ACC112 (cell line): ENCODE measurements around the gene SUGCT.
"Not testable (repeated sequence)": the region's sequence is repeated elsewhere in the genome, so short reads cannot be mapped to it uniquely, and the experiment has no call there.

ENCODE experiments used
- H2AFZ ChIP-seq: fragments of 200-600 bp; sonication (generic); one replicate; pipeline ENCODE4 v1.6.0; 2017; ENCODE audit warnings: antibody characterized with exemption, low read length; ENCODE audit not compliant: unreplicated experiment
- H3K27ac ChIP-seq: fragments of 200-600 bp; sonication (generic); 2 replicates; pipeline ENCODE4 v1.5.1; 2014; ENCODE audit warnings: low read depth, mild to moderate bottlenecking, antibody characterized with exemption, low read length, moderate library complexity
- H3K27me3 ChIP-seq: fragments of 200-600 bp; sonication (generic); 2 replicates; pipeline ENCODE4 v1.6.1; 2014; ENCODE audit warnings: mild to moderate bottlenecking, antibody characterized with exemption, low read length, moderate library complexity, mixed read lengths; ENCODE audit not compliant: insufficient read depth
- H3K36me3 ChIP-seq: fragments of 200-600 bp; sonication (generic); 2 replicates; pipeline ENCODE4 v1.6.1; 2016; ENCODE audit warnings: mild to moderate bottlenecking, antibody characterized with exemption, low read length, moderate library complexity, mixed read lengths; ENCODE audit not compliant: insufficient read depth
- H3K4me1 ChIP-seq: fragments of 200-600 bp; sonication (generic); one replicate; pipeline ENCODE4 v1.6.1; 2016; ENCODE audit warnings: low read length, mixed read lengths; ENCODE audit not compliant: insufficient read depth, unreplicated experiment, control insufficient read depth
- H3K4me3 ChIP-seq: fragments of 200-600 bp; sonication (generic); 2 replicates; pipeline ENCODE4 v1.5.1; 2014; ENCODE audit warnings: mild to moderate bottlenecking, low read depth, low read length
- H3K79me2 ChIP-seq: fragments of 200-600 bp; sonication (generic); one replicate; pipeline ENCODE4 v1.6.0; 2016; ENCODE audit warnings: low read length; ENCODE audit not compliant: control insufficient read depth, unreplicated experiment, insufficient read depth

Gene SUGCT

DNA sequence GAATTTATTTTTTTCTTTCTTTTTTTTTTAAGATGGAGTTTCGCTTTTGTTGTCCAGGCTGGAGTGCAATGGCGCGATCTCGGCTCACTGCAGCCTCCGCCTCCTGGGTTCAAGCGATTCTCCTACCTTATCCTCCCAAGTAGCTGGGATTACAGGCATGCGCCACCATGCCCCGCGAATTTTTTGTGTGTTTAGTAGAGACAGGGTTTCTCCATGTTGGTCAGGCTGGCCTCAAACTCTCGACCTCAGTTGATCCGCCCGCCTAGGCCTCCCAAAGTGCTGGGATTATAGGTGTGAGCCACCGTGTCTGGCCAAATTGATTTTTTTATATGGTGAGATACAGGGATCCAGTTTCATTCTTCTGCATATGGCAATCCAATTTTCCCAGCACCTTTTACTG, 5.1 kb downstream of the SUGCT start:
- H3K4me3 ChIP-seq, H3K4me1 ChIP-seq, H3K36me3 ChIP-seq, H3K27me3 ChIP-seq, H3K79me2 ChIP-seq, H3K27ac ChIP-seq, H2AFZ ChIP-seq: not testable (repeated sequence)

DNA sequence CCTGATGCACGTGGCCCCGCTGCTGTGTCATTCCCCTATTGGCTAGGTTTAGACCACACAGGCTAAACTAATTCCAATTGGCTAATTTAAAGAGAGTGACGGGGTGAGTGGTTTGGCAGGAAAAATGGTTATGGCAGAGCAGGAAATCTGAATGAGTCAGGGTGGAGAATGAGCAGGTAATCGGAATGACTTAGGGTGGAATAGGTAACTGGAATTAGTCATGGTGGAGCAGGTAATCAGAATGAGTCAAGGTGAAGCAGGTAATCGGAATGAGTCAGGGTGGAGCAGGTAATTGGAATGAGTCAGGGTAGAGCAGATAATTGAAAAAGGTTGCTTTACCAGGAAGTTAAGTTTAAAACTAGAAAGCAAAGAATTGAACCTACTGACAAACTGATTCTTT, 7.1 kb downstream of the SUGCT start:
- H3K27me3 ChIP-seq, result not testable (repeated sequence)

DNA sequence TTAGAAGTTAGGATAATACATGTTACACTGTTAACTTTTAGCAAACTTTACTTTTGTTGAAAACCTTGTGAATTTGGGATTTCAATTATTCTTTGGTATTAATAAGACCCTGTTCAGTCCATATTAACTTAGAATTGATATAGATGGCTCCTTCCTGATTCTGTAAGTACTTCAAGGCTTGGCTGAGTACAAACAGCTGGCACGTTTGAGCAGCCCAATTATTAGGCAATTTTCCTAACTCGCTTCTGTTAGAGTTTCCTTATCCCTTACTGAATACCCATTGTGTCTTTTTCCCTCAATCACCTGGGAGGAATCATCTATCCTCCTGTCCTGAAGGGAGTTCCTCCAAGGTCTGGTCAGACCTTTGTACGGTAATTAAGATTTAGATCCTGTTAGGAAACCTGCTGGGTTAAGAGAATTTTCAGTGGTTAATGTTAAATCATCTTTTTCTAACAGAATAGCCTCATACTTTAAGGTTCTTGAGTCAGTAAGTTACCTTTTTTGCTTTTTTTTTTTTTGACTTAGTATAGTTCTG, 10.9 kb downstream of the SUGCT start:
- H3K36me3 ChIP-seq, H3K27ac ChIP-seq, H3K4me3 ChIP-seq, H3K79me2 ChIP-seq, H3K4me1 ChIP-seq, H3K27me3 ChIP-seq, H2AFZ ChIP-seq: not testable (repeated sequence)

More for the DNA sequence above, 7.1 kb downstream of the SUGCT start:
- not testable (repeated sequence) for H2AFZ ChIP-seq, H3K4me3 ChIP-seq, H3K27ac ChIP-seq, H3K79me2 ChIP-seq, H3K36me3 ChIP-seq, H3K4me1 ChIP-seq

DNA sequence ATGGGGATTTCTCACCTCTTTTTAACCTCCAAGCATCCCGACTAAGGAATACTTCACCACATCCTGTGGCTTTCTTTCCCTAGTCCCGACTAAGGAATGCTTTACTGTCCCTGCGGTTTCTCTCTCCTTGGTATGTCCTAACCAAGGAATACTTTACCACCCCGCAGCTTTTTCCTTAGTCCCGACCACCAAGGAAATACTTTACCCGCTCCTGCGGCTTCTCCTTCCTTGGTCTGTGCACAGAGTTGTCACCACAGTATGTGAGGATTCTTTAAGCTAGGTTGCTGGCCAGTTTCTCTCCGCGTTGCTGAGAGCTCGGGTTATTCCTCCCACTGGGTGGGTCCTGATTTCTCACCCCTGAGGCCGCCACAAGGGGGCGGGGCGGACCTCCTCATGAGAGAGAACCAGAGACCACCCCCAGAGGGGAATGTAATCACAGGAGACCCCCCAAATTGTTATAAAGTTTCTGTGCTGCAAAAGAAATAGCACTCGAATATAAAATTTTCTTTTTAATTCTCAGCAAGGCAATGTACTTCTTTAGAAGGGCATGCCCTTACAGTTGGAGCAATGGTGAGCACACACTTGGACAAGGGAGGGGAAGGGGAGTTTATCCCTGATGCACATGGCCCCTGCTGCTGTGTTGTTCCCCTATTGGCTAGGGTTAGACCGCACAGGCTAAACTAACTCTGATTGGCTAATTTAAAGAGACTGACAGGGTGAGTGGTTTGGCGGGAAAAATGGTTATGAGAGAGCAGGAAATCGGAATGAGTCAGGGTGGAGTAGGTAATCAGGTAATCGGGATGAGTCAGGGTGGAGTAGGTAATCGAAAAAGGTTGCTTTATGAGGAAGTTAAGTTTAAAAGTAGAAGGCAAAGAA, 12.8 kb downstream of the SUGCT start:
- Histone ChIP-seq H3K27ac (no peak overlapping the region), H3K27me3 (no peaks in the 10 kb centered on the region), H3K36me3 (no peaks in the 10 kb centered on the region), H3K79me2 (no peaks in the 10 kb centered on the region), H2AFZ (no peak overlapping the region), H3K4me3 (no peak overlapping the region), H3K4me1 (no peaks in the 10 kb centered on the region)

DNA sequence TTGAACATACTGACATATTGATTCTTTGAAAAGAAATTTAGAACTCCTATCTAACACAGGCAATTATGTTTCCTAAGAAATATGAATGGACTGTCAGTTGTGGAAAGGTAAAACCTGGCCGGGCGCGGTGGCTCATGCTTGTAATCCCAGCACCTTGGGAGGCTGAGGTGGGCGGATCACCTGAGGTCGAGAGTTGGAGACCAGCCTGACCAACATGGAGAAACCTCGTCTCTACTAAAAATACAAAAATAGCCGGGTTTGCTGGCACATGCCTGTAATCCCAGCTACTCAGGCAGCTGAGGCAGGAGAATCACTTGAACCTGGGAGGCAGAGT, 13.4 kb downstream of the SUGCT start:
- not testable (repeated sequence) for H3K79me2 ChIP-seq, H3K27ac ChIP-seq

DNA sequence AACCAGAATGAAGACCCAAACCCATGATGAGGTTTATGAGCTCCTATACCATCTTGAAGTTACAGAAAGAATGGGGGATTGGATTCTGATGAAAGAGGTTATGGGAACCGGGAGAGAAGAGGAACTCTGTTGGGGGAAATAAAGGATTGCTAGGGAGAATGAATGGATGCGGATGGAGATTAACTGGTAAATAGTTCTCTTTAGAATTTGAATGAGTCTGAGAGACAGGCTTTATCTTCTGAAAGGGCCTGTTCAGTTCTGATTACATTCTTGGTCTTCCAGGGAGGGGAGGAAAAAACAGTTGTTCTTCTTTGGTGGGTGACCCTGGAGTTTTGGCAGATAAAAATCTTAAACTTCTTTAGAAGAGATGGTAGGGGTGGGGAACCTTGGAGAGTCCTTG, 13.9 kb downstream of the SUGCT start:
- no peaks in the 10 kb centered on the region for H3K4me1 ChIP-seq
- H3K79me2 ChIP-seq, result no peaks in the 10 kb centered on the region
- H3K4me3 ChIP-seq, result no peak overlapping the region
- no peaks in the 10 kb centered on the region for H3K36me3 ChIP-seq
- no peak overlapping the region for H3K27ac ChIP-seq
- H3K27me3 ChIP-seq, result no peaks in the 10 kb centered on the region
- no peak overlapping the region for H2AFZ ChIP-seq

More for the DNA sequence above, 13.4 kb downstream of the SUGCT start:
- H2AFZ ChIP-seq, H3K36me3 ChIP-seq, H3K27me3 ChIP-seq, H3K4me3 ChIP-seq, H3K4me1 ChIP-seq: not testable (repeated sequence)

DNA sequence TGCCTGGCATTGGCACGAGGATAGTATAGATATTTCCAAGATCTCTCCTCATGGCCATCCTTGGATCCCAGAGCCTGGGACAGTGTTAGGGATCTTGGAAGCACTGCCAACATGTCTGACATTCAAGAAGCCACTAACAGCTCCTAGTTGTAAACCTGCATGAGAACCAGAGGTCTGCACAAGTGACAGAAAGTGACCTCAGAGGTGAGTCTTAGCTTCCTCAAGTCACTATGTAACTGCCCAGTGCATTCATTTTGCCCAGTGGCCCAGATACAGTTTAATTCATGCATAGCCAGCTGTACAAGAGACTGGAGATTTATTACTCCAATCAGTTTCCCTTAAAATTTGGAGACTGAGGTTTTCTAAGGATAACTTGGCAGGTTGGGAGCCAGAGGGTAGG, 16.7 kb downstream of the SUGCT start:
- Histone ChIP-seq H2AFZ (no peak overlapping the region), H3K36me3 (no peaks in the 10 kb centered on the region), H3K27ac (no peak overlapping the region), H3K4me1 (no peaks in the 10 kb centered on the region), H3K79me2 (no peaks in the 10 kb centered on the region), H3K4me3 (no peak overlapping the region), H3K27me3 (no peaks in the 10 kb centered on the region)

DNA sequence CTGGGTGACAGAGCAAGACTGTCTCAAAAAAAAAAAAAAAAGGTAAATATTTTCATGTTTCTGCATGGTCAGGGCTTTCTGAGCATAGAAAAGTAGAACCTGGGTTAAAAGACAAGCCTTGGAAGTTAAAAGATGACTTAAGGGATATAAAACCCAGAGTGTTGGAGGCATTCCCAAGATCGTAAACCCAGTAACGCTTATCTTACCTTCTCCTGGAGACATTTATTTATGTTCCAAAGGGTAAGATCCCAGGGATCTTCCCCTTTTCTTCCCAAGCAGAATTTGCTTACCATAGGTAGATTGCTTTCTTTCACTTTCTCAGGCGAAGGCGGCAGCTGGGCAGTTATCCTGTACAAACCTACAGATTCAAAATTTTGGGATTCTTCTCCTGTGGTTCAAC, 22.2 kb downstream of the SUGCT start:
- Histone ChIP-seq H3K4me1 (no peaks in the 10 kb centered on the region), H3K36me3 (no peaks in the 10 kb centered on the region), H3K27me3 (no peaks in the 10 kb centered on the region), H2AFZ (no peak overlapping the region), H3K79me2 (no peaks in the 10 kb centered on the region), H3K27ac (no peak overlapping the region), H3K4me3 (no peak overlapping the region)

DNA sequence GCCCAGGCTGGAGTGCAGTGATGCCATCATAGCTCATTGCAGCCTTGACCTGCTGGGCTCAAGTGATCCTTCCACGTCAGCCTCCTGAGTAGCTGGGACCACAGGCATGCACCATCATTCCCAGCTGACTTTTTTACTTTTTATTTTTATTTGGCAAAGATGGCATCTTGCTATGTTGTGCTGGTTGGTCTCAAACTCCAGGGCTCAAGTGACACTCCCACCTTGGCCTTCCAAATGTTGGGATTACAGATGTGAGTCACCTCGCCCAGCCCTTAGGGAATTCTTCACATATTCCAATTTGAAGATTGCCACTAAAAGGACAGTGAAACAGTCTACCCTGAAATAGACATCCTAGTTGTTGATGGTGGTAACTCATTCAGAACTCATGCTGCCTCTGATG, 27.7 kb downstream of the SUGCT start:
- no peak overlapping the region for H3K27ac ChIP-seq
- no peak overlapping the region for H2AFZ ChIP-seq
- H3K36me3 ChIP-seq, result no peaks in the 10 kb centered on the region
- no peaks in the 10 kb centered on the region for H3K4me1 ChIP-seq
- no peak overlapping the region for H3K4me3 ChIP-seq
- H3K79me2 ChIP-seq, result no peaks in the 10 kb centered on the region
- no peaks in the 10 kb centered on the region for H3K27me3 ChIP-seq

DNA sequence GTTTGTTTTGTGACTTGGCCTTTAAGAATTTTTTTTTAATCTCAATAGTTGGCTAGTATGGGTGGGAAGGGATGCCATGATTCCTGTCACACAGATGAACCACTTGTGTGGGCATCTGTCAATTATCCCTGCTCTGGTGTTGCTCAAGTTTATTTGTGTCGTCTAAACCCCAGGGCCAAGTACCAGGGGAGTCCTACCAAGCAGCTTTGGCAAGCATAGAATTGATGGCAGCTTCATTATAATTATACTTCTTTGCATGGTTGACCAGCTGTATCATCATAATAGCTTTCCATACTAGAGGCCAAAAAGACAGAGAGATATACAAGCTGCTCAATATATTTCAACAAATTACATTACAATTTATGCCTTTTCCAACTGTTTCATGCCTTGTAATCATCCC, 30.4 kb downstream of the SUGCT start:
- Histone ChIP-seq H3K27ac (no peak overlapping the region), H3K36me3 (no peaks in the 10 kb centered on the region), H3K27me3 (no peaks in the 10 kb centered on the region), H3K4me3 (no peak overlapping the region), H3K79me2 (no peaks in the 10 kb centered on the region), H2AFZ (no peak overlapping the region), H3K4me1 (no peaks in the 10 kb centered on the region)

DNA sequence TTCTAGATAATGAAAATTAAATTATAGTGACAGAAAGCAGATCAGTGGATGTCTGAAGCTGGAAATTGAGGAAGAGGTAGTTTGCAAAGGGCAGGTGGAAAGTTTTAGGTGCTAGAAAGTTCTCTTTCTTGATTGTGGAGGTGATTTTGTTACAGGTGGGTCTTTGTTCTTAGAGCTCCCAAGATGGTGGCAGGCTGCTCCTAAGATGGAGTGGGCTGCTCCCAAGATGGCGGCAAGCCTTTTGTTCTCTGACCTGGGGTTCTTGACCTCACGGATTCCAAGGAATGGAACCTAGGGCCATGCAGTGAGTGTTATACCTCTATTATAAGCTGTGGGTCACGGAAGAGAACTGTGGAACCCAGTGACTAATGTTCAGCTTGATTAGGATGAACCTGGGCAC, 32.5 kb downstream of the SUGCT start:
- Histone ChIP-seq H3K27me3 (no peaks in the 10 kb centered on the region), H3K4me1 (no peaks in the 10 kb centered on the region), H3K36me3 (no peaks in the 10 kb centered on the region), H3K79me2 (no peaks in the 10 kb centered on the region), H2AFZ (no peak overlapping the region), H3K27ac (no peak overlapping the region), H3K4me3 (no peak overlapping the region)
